CD4-positive, alpha-beta T cell treated with Interleukin-21 for 1 hour (primary cell): ENCODE measurements around the gene ACOX1.
A peak's percentile ranks its signal among the peaks of the same experiment; 100 is the strongest.
"Not testable (repeated sequence)": the region's sequence is repeated elsewhere in the genome, so short reads cannot be mapped to it uniquely, and the experiment has no call there.

Experiments
- DNase-seq: peaks from one replicate; pipeline ENCODE4 v3.0.0-alpha.2; 2020

Gene ACOX1

DNA sequence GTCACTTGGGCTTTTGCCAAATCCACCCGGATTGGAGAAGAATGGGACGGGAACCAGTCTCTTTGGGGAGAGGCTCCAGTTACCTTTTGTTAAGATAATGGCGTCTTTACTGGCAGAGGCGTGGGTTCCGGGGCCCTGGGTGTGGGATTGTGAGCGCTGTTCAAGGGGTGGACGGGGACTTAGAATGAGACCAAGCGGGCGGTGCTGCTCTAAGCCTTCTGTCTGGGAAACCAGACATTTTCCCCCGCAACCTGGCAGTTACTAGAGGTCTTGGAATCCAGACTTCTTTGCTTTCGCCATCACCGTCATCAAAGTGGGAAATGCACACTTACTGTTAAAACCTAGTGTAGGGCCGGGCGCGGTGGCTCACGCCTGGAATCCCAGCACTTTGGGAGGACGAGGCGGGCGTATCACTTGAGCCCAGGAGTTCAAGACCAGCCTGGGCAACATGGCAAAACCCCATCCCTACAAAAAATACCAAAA lies 780 bp upstream of the ACOX1 start:
- no peak for DNase-seq

GRCh38 chr17:75976175-75976848 lies 2.7 kb downstream of the ACOX1 start:
- no peak for DNase-seq

- no peak for DNase-seq
Measured at GRCh38 chr17:75975757-75976174, 3.2 kb downstream of the ACOX1 start.

GRCh38 chr17:75975187-75975586 lies 3.8 kb downstream of the ACOX1 start:
- not testable (repeated sequence) for DNase-seq

DNA sequence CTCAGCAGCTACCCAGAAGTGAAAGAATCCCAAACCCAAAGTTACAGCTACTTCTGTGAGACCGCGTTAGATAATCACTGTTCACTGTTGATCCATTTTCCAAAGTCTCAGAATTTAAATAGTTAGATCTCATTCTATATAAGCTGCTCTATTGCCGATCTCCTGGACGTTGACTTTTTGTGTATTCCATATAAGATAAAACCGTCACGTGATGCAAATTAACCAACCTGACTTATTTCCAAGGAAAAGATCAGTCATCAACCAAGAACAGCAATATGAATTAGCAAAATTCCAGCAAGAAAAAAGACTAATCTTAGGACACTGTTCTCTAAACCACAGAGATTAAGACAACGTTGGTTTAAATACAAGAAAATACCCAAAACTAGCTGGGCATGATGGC lies 8.3 kb downstream of the ACOX1 start:
- no peak for DNase-seq

DNA sequence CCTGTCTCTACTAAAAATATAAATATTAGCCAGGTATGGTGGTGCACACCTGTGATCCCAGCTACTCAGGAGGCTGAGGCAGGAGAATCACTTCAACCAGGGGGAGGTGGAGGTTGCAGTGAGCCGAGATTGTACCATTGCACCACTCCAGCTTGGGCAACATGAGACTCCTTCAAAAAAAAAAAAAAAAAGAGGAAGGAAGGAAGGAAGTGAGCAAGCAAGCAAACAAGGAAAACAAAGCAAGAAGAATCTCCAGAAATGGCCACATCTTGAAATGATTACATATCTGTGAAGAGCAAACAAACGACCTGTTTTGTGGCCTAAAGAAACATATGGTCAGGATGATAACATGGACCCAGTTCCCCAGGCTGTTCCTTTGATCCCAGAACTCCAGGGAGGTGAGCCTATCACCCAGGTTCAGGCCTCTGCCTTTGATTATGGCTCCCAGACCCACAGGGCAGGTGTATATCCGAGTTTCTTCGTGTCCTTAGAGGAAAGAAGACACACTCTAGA lies 8.9 kb downstream of the ACOX1 start:
- no peak for DNase-seq

DNA sequence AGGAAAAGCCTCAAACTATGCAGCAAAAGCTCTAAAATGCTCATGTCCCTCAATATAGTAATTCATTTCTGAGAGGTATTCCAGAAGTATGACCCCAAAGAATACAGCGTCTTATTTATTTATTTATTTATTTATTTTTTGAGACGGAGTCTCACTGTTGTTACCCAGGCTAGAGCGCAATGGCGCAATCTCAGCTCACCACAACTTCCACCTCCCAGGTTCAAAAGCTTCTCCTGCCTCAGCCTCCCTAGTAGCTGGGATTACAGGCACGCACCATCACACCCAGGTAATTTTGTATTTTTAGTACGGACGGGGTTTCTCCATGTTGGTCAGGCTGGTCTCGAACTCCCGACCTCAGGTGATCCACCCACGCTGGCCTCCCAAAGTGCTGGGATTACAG lies 9.9 kb downstream of the ACOX1 start:
- DNase-seq: not testable (repeated sequence)

DNA sequence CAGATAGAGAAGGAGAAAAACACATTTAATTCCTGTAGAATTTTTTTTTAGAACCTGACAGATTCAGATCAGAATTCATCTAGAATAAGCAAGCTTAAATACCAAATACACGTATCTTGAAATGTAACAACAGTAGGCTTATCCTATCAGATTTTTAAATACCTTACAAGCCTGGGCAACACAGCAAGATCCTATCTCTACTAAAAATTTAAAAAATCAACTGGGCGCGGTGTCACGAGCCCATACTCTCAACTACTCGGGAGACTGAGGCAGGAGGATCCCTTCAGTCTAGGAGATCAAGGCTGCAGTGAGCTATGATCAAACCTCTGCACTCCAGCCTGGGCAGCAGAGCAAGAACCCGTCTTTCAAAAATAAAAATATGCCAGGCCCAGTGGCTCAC lies 13.5 kb downstream of the ACOX1 start:
- DNase-seq: no peak

DNA sequence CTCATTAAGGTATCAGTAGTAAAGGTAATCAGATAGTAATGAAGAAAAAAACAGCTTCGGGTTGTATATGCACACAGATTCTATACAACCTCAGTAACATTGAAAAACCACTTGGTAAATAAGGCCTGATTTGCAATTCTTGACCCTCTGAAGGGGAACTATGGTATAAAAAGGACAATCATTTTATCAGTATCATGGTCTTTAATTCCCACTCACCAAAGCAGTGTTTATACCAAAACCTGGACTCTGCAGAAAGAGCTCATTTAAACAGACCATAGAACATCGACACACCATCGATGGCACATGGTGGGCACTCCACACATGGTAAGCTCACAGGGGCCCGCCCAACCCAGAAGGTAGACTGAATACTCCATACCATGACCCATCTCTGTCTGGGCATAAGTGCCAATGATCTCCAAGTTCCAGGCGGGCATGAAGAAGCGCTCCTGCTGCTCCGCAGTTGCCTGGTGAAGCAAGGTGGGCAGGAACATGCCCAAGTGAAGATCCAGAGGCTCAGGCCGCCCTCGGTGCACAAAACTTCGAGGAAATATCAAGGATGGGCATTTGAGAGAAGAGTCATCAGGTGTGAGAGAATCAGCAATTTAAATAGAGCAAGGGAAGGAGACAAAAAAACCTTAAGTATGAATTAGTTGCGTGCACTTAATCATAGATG lies 19.0 kb downstream of the ACOX1 start:
- DNase-seq: no peak

GRCh38 chr17:75959051-75959838 lies 19.7 kb downstream of the ACOX1 start:
- no peak for DNase-seq

DNA sequence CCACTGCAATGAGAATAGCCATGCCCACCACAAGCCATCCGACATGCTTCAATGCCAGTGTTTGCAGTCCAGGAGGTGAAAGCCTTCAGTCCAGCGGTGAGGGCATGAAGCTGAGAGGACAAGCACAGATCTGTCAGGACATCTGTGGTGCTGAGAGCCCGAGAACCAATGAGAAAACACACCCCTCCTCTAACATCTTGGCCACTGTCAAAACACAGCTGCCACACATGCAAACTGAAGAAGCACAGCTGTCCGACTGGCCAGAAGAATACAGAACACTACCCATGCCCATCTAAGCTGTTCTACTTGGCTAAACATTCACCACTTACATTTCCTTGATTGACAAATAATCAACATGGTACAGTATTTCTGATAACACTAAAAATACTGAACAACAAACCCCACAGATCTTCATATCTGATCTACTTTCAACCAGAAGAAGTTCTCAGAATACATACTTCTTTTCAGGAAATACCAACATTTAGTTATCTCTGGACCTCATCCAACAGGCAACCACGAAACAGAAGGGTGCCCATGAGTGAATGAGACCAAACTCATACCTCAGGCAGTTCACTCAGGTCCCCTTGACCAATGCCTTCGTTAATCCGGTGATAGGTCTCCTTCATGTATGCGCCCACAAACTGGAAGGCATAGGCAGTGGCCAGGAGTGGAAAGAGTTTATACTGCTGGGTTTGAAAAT lies 28.0 kb downstream of the ACOX1 start:
- no peak for DNase-seq

DNA sequence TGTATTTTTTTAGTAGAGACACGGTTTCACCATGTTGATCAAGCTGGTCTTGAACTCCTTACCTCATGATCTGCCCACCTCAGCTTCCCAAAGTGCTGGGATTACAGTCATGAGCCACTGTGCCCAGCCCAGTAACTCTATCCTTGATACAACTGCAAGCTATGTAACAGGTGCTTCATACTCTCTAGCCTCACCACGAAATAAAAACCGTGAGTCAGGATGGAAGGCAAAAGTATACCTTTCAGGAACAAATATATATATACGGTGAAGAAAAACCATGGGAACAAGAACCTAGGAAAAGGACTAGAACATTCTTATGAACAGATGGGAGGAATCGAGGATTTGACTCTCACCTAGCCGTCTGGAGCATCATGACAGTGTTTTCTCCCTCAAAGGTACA lies 28.5 kb downstream of the ACOX1 start:
- DNase-seq: no peak

DNA sequence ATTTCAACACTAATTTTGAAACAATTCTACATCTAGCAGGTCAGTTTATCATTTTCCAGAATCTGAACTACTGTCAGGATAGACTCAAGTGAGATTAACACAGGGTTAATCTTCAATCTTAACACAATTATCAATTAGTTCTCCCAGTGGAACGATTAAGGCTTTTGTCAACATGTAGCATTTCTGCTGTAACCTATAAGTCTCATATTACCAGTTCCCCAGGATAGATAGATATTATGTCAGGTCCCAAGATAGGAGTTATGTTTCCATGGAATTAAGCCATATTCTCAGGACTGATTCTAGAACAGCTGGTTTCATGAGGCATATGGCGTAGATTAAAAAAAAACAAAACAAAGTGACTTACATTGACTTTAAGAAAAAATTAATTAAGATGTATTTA lies 33.8 kb downstream of the ACOX1 start:
- no peak for DNase-seq

DNA sequence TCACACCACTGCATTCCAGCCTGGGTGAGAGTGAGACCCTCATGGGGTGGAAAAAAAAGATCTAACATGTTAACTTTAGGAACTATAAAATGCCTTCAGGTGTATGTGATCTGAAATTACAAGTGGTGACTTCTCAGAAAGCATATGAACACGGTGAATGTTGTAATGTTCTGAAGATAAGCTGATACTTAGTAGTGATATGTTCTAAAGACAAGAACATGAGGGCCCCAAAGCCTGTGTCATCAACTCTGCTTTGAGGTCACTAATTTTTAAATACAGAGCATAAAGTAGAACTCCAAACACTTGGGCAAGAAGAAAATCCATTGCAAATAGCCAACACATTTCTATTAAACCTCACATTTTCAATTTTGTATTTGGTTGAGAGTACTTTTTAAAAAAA lies 35.5 kb downstream of the ACOX1 start:
- no peak for DNase-seq

DNA sequence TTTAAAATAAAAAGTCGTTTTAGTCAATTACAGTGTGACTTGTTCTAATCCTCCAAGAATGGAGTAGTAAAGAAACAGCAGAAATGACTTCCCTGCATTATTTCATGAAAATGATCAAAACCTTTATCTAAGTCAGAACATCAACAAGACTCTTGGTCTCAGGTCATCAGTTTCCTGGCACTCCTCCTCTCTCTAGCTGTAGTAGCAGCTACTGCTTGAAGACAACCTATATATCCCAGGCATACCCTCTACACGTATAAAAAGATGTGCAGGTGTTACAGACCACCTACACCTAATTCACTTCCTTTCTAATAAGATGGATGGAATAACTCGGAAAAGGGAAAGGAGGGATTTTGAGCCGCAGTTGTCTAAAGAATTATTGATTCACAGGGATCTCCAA lies 36.5 kb downstream of the ACOX1 start:
- no peak for DNase-seq

DNA sequence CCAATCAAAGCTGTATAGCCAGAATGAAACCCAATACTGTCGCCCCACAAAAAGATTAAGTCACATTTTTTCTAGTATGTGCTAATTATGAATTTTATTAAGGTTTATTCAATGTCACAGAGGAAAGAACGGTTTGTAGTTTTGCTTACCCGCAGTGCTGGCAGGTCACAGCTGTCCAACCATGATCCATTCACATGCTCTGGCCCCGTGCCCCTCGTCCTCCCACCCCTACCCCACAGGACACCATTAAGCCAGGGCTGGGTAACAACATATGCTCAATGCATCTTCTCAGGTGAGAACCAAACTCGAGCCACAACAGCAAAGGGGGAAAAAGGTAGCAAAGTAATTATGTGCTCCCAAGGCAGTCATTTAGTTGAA lies 37.5 kb downstream of the ACOX1 start:
- no peak for DNase-seq

GRCh38 chr17:75940727-75941441 lies 38.1 kb downstream of the ACOX1 start, which contains the start of gene FBF1:
Gene FBF1 (minus strand): TSS chr17:75941042. CDS start chr17:75938149, 2,893 bp downstream.
- DNase-seq: peak; percentile 87

DNA sequence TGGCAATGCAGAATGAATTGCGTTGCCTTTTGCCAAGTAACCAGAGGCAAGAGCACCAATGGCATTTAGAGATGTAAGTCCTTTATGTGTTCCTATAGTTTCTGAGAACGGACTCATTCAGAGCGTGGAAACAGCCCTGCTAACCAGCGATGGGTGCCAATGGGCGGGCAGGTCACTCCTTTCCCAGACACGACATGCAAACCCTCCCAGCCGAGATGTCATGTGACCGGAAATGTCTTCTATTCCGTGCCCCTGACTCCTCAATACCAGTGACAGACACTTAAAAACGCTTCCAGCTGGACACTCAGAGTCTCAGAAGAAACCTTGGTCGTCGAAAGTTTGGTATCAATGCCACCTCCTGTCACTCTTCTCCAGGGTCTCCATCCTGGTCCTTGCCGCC lies 41.3 kb downstream of the ACOX1 start:
- no peak for DNase-seq

DNA sequence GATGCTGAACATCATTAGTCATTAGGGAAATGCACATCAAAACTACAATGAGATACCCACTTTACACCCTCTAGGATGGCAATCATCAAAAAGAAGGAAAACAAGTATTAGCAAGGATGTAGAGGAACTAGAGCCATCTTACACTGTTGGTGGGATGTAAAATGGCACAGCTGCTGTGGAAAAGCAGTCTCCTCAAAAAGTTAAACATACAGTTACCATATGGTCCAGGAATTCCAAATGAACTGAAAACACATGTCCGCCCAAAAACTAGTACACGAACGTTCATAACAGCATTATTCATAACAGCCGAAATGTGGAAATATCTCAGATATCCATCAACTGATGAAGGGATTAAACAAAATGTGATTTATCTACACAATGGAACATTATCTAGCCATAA lies 45.2 kb downstream of the ACOX1 start:
- no peak for DNase-seq

DNA sequence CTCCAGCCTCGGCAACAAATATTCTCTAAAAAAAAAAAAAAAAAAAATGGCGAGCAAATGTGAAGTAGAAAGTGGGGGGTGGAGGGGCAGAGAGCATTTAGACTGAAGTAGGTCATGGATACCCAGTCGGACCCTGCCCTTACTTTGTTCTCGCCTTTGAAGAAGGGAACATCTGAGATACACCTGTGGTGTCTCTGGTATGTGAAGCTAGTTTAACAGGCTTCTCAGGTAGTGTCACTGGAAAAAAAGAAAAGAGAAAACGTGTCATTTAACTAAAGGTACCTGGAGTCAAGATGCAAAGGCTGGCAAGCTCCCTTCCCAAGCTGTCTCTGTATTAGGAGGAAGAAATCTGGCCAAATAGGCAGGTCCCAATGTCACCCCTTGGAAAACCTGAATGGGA lies 46.1 kb downstream of the ACOX1 start:
- no peak for DNase-seq

GRCh38 chr17:75931062-75931461 lies 47.9 kb downstream of the ACOX1 start:
- DNase-seq: no peak

GRCh38 chr17:75927286-75927922 lies 51.6 kb downstream of the ACOX1 start:
- DNase-seq: no peak
